ENCODE results near the gene KCNH3.
"Not testable (repeated sequence)": the region's sequence is repeated elsewhere in the genome, so short reads cannot be mapped to it uniquely, and the experiment has no call there.

KCNH3 gene

GRCh38 chr12:49588721-49589516 lies 50.1 kb downstream of the KCNH3 start:
- no peak for DNase-seq

- DNase-seq: no peak
These were observed 59.7 kb downstream of the KCNH3 start for GRCh38 chr12:49598527-49598926.

DNA sequence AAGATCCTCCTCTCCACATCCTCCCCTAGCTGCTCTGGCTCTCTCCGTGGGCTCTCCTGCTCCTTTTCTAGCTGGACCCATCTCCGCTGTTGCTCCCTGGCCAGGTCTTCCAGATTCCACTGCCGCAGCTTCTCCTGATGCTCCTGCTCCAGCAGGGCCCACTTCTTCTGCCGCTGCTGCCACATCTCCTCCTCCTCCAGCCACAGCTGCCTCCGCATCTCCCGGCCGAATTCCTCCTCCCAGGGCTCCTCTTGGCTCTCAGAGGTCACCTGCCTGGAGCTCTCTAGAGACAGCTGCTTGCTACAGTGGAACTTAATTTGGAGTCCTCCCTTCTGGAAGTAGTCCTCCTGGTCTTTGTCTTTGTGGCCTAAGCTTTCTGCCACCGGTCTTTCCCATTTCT lies 61.1 kb downstream of the KCNH3 start:
- no peak for DNase-seq

DNA sequence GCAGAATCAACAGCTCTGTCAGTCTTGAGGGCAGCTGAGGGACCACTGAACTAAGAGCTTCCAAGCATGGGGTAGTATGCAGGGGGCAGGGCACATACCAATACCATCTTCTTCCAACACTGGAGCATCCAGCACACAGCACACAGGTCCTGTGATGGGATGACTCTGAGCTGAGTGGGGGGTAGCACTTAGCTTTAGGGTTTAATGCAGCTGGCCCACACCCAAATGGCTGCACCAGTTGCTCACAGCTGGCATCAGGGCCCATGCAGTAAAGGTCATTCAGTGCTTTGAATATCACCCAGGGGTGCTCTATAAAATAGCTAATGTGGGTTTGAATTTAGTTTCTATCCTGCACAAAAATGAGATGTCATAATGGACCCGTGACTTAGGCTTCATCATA lies 64.9 kb downstream of the KCNH3 start:
- no peak for DNase-seq

- no peak for DNase-seq
These were observed 66.0 kb downstream of the KCNH3 start for GRCh38 chr12:49604856-49605255.

DNA sequence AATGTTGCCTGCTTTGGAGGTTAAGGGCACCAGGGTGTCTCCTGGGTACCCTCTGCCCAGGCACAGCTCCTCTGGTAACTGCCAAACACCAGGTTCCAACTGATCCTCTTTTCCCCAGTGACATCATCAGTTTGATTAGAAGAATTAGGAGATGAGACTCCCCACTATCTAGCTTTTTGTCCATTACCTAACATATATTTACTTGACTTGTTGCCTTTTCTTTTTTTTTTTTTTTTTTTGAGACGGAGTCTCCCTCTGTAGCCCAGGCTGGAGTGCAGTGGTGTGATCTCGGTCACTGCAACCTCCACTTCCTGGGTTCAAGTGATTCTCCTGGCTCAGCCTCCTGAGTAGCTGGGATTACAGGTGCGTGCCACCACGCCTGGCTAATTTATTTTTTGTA lies 66.7 kb downstream of the KCNH3 start, which contains the start of gene FAM186B:
Gene FAM186B (minus strand): TSS at position 101 of the 400 bp plus-strand sequence. CDS start 162 bp downstream, outside the sequence.
- DNase-seq: not testable (repeated sequence)

Data from NCI-H1436 (cell line).